ENCODE measurements around the gene APOL1.

Gene APOL1

GRCh38 chr22:36256478-36256877 lies 3.5 kb downstream of the APOL1 start:
- Histone ChIP-seq H3K27ac (ENCODE audit: low read depth, low read length, poor library complexity, severe bottlenecking) (no peak overlapping the region), H3K4me2 (ENCODE audit: low read length) (no peak overlapping the region), H3F3A (ENCODE audit: insufficient read depth, low read length) (no peaks in the 10 kb centered on the region), H4K20me1 (ENCODE audit: insufficient read depth, low read length) (no peaks in the 10 kb centered on the region), H3K27me3 (ENCODE audit: insufficient read depth, low read length) (no peaks in the 10 kb centered on the region), H3K36me3 (ENCODE audit: insufficient read depth, low read length) (no peaks in the 10 kb centered on the region), H3K4me3 (ENCODE audit: low read depth, low read length, poor library complexity, severe bottlenecking) (no peak overlapping the region), H3K9ac (ENCODE audit: low read length) (no peak overlapping the region), H3K9me3 (ENCODE audit: low read length) (no peaks in the 10 kb centered on the region), H3K4me1 (ENCODE audit: insufficient read depth, low read length, severe bottlenecking) (peaks cover 55% of the 10 kb centered on the region), H2AFZ (ENCODE audit: low read length) (no peak overlapping the region), H3K79me2 (ENCODE audit: insufficient read depth, low read length) (no peaks in the 10 kb centered on the region), H3K9me2 (ENCODE audit: low read depth, low read length) (no peaks in the 10 kb centered on the region)
- TF ChIP-seq, protein P1, sequence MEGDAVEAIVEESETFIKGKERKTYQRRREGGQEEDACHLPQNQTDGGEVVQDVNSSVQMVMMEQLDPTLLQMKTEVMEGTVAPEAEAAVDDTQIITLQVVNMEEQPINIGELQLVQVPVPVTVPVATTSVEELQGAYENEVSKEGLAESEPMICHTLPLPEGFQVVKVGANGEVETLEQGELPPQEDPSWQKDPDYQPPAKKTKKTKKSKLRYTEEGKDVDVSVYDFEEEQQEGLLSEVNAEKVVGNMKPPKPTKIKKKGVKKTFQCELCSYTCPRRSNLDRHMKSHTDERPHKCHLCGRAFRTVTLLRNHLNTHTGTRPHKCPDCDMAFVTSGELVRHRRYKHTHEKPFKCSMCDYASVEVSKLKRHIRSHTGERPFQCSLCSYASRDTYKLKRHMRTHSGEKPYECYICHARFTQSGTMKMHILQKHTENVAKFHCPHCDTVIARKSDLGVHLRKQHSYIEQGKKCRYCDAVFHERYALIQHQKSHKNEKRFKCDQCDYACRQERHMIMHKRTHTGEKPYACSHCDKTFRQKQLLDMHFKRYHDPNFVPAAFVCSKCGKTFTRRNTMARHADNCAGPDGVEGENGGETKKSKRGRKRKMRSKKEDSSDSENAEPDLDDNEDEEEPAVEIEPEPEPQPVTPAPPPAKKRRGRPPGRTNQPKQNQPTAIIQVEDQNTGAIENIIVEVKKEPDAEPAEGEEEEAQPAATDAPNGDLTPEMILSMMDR (IDR thresholded peaks at IDR 0.05; ENCODE audit: low read length) = no peak
- no peak for TF ChIP-seq EZH2 (IDR thresholded peaks at IDR 0.05; ENCODE audit: borderline replicate concordance, low read length)

GRCh38 chr22:36257308-36257707 lies 4.4 kb downstream of the APOL1 start:
- H2AFZ ChIP-seq (ENCODE audit: low read length) = no peak overlapping the region
- H3K9me3 ChIP-seq (ENCODE audit: low read length) = no peaks in the 10 kb centered on the region
- no peaks in the 10 kb centered on the region for H3K27me3 ChIP-seq (ENCODE audit: insufficient read depth, low read length)
- TF ChIP-seq, protein P1 (IDR thresholded peaks at IDR 0.05; ENCODE audit: low read length) = no peak
- no peak for TF ChIP-seq EZH2 (IDR thresholded peaks at IDR 0.05; ENCODE audit: borderline replicate concordance, low read length)
- peaks cover 55% of the 10 kb centered on the region for H3K4me1 ChIP-seq (ENCODE audit: insufficient read depth, low read length, severe bottlenecking)
- H4K20me1 ChIP-seq (ENCODE audit: insufficient read depth, low read length) = no peaks in the 10 kb centered on the region
- H3K9me2 ChIP-seq (ENCODE audit: low read depth, low read length) = no peaks in the 10 kb centered on the region
- no peaks in the 10 kb centered on the region for H3K36me3 ChIP-seq (ENCODE audit: insufficient read depth, low read length)
- H3K79me2 ChIP-seq (ENCODE audit: insufficient read depth, low read length) = no peaks in the 10 kb centered on the region
- H3K9ac ChIP-seq (ENCODE audit: low read length) = no peak overlapping the region
- H3F3A ChIP-seq (ENCODE audit: insufficient read depth, low read length) = no peaks in the 10 kb centered on the region
- H3K27ac ChIP-seq (ENCODE audit: low read depth, low read length, poor library complexity, severe bottlenecking) = peak overlapping the region; percentile 13
- no peak overlapping the region for H3K4me2 ChIP-seq (ENCODE audit: low read length)
- no peak overlapping the region for H3K4me3 ChIP-seq (ENCODE audit: low read depth, low read length, poor library complexity, severe bottlenecking)

- Histone ChIP-seq H3K4me3 (ENCODE audit: low read depth, low read length, poor library complexity, severe bottlenecking) (peak overlapping the region; percentile 31), H4K20me1 (ENCODE audit: insufficient read depth, low read length) (no peaks in the 10 kb centered on the region), H3F3A (ENCODE audit: insufficient read depth, low read length) (no peaks in the 10 kb centered on the region), H3K27me3 (ENCODE audit: insufficient read depth, low read length) (no peaks in the 10 kb centered on the region), H3K9me3 (ENCODE audit: low read length) (no peaks in the 10 kb centered on the region), H3K79me2 (ENCODE audit: insufficient read depth, low read length) (no peaks in the 10 kb centered on the region), H3K4me2 (ENCODE audit: low read length) (peak overlapping the region; percentile 57), H3K27ac (ENCODE audit: low read depth, low read length, poor library complexity, severe bottlenecking) (peak overlapping the region; percentile 89), H2AFZ (ENCODE audit: low read length) (peak overlapping the region; percentile 2; the same call in 1 of the 2 replicates), H3K9ac (ENCODE audit: low read length) (peak overlapping the region; percentile 44; the same call in 1 of the 2 replicates), H3K4me1 (ENCODE audit: insufficient read depth, low read length, severe bottlenecking) (peaks cover 48% of the 10 kb centered on the region), H3K9me2 (ENCODE audit: low read depth, low read length) (no peaks in the 10 kb centered on the region), H3K36me3 (ENCODE audit: insufficient read depth, low read length) (no peaks in the 10 kb centered on the region)
- TF ChIP-seq, protein P1 (IDR thresholded peaks at IDR 0.05; ENCODE audit: low read length) = no peak
- no peak for TF ChIP-seq EZH2 (IDR thresholded peaks at IDR 0.05; ENCODE audit: borderline replicate concordance, low read length)
Observed at GRCh38 chr22:36257948-36258670, 5.2 kb downstream of the APOL1 start.
